ENCODE results near the gene APOOL.
"Not testable (repeated sequence)": the region's sequence is repeated elsewhere in the genome, so short reads cannot be mapped to it uniquely, and the experiment has no call there.

The APOOL gene

GRCh38 chrX:85003655-85004244 lies at the start of gene APOOL:
APOOL (plus strand) TSS chrX:85003877; CDS start chrX:85003913, 36 bp downstream.
- peak; percentile 85 for DNase-seq

- no peak for DNase-seq
Observed at GRCh38 chrX:84956304-84956703, 47.4 kb upstream of the APOOL start.

- DNase-seq = no peak
Observed at GRCh38 chrX:84974803-84975202, 28.9 kb upstream of the APOOL start.

GRCh38 chrX:84991739-84992138 lies 11.9 kb upstream of the APOOL start:
- not testable (repeated sequence) for DNase-seq

GRCh38 chrX:84993150-84993549 lies 10.5 kb upstream of the APOOL start:
- DNase-seq = no peak

- no peak for DNase-seq
Observed at GRCh38 chrX:85001344-85001743, 2.3 kb upstream of the APOOL start.

GRCh38 chrX:85004255-85004654 lies 578 bp downstream of the APOOL start:
- DNase-seq = no peak

GRCh38 chrX:85012098-85012497 lies 8.4 kb downstream of the APOOL start:
- no peak for DNase-seq

- not testable (repeated sequence) for DNase-seq
Observed at GRCh38 chrX:85015351-85015750, 11.7 kb downstream of the APOOL start.

- no peak for DNase-seq
Observed at GRCh38 chrX:85017721-85018120, 14.0 kb downstream of the APOOL start.

GRCh38 chrX:85018471-85018870 lies 14.8 kb downstream of the APOOL start:
- no peak for DNase-seq

- no peak for DNase-seq
Observed at GRCh38 chrX:85020216-85020615, 16.5 kb downstream of the APOOL start.

- no peak for DNase-seq
Observed at GRCh38 chrX:85024044-85024443, 20.4 kb downstream of the APOOL start.

- DNase-seq = no peak
Observed at GRCh38 chrX:85024562-85024961, 20.9 kb downstream of the APOOL start.

GRCh38 chrX:85026170-85026569 lies 22.5 kb downstream of the APOOL start:
- DNase-seq = no peak

GRCh38 chrX:85029043-85029442 lies 25.4 kb downstream of the APOOL start:
- DNase-seq = no peak

GRCh38 chrX:85031505-85031904 lies 27.8 kb downstream of the APOOL start:
- DNase-seq = no peak

- no peak for DNase-seq
Observed at GRCh38 chrX:85037114-85037513, 33.4 kb downstream of the APOOL start.

GRCh38 chrX:85051627-85052026 lies 48.0 kb downstream of the APOOL start:
- no peak for DNase-seq

GRCh38 chrX:85052205-85052604 lies 48.5 kb downstream of the APOOL start:
- no peak for DNase-seq

- DNase-seq = no peak
Observed at GRCh38 chrX:85052636-85053343, 49.1 kb downstream of the APOOL start.

- no peak for DNase-seq
Observed at GRCh38 chrX:85065512-85066198, 62.0 kb downstream of the APOOL start.

GRCh38 chrX:85077247-85077646 lies 73.6 kb downstream of the APOOL start:
- not testable (repeated sequence) for DNase-seq

- DNase-seq = no peak
Observed at GRCh38 chrX:85084770-85085393, 81.2 kb downstream of the APOOL start.
